Endothelial cell of coronary artery (primary cell): ENCODE results near the gene HPSE2. TPM values are rescaled to one million over a fixed set of nuclear protein-coding genes. Genes with fewer than 3 reads are reported as not detected.

Experiments used
- total RNA-seq: library from RNA; depleted of rRNA; stranded (reverse); fragments of >200 nt; gene quantifications from 2 replicates; pipeline ENCODE4 v1.2.3, GENCODE V29; 2014

Gene HPSE2
- not detected in 2 replicates for total RNA-seq

GRCh38 chr10:99235658-99236626 is at the start of gene HPSE2:
Gene HPSE2, minus strand, starts transcription at chr10:99235852.

GRCh38 chr10:98446661-98447221 is 788.9 kb downstream of the HPSE2 start, which contains the start of gene HPS1:
Gene HPS1, minus strand, starts transcription at chr10:98446935. Its CDS starts 3,695 bp downstream, at chr10:98443240.

GRCh38 chr10:98414932-98415730 is 820.5 kb downstream of the HPSE2 start, which contains the start of gene PYROXD2:
Gene PYROXD2, minus strand, starts transcription at chr10:98415182. Its CDS starts 47 bp downstream, at chr10:98415135.

Other genes starting within 250 kb of the HPSE2 start
- under 0.01 TPM in 1 of 2 replicates, not detected in the other for gene CNNM1, start 93.5 kb upstream of the HPSE2 start, total RNA-seq
- gene GOT1, start 194.8 kb upstream of the HPSE2 start, total RNA-seq, result 20.8 and 21.0 TPM in 2 replicates